ENCODE results near the gene KIFAP3. TPM values are rescaled to one million over a fixed set of nuclear protein-coding genes. Genes with fewer than 3 reads are reported as not detected.

Gene KIFAP3
- total and polyA plus RNA-seq, 2 of the 8 experiments (the other 6 are each of a cell fraction or from before 2014, with no cell fraction given), result 1.3 to 3.2 TPM

DNA sequence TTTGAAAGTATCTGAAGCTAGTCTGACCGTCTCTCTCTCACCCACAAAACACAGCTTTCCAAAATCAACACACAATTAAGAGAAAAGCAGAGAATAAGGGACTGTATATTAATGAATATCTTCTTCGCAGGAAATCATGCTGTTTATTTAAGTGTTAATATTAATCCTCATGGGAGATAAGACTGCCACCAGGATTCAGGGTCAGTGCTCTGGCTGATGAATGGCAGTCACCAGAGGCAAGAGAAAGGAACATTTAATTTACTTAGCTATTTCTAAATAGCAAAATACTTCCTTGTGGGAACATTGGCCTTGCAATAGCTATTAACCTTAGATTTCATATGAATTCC, 183.0 kb downstream of the KIFAP3 start:
- no peak overlapping the region for H3K14ac ChIP-seq (ENCODE audit: insufficient read length)
- peaks cover 0 to 10% (median 7%) of the 10 kb centered on the region in 4 experiments; a peak in 4 of 7 replicates for H3K4me1 ChIP-seq (replicated peaks in 1 of 4; ENCODE audit: control insufficient read depth in 3 of 4, insufficient read depth in 4 of 4, low read length in 3 of 4)
- H3K79me1 ChIP-seq (ENCODE audit: low read depth, low read length), result peaks cover 2% of the 10 kb centered on the region; the same call in 1 of the 2 replicates
- no peaks in the 10 kb centered on the region for H3K27me3 ChIP-seq (replicated peaks in 1 of 4; ENCODE audit: control insufficient read depth in 3 of 4, extremely low read depth in 1 of 4, insufficient read depth in 3 of 4, low read length in 3 of 4)
- H2BK12ac ChIP-seq (ENCODE audit: low read depth, low read length), result no peak overlapping the region
- H4K20me1 ChIP-seq (replicated peaks in 1 of 2; ENCODE audit: control insufficient read depth in 1 of 2, insufficient read depth in 2 of 2, low read length in 2 of 2), result peaks cover 0 to 7% of the 10 kb centered on the region in 2 experiments
- ChIA-PET CTCF (ENCODE audit: partially characterized antibody) (interaction anchor here (0.5 to 0.6 kb wide), 2 partner anchors 119 to 130 kb away, joined by 3 read pairs; no protein-coding TSS in a partner anchor), POLR2A (ENCODE audit: partially characterized antibody) (no interaction called here)
- peaks cover 0 to 18% (median 5%) of the 10 kb centered on the region in 4 experiments; a peak in 4 of 8 replicates for H3K36me3 ChIP-seq (ENCODE audit: control insufficient read depth in 2 of 4, insufficient read depth in 4 of 4, low read length in 3 of 4)
- no peak overlapping the region for H3K56ac ChIP-seq (replicated peaks; ENCODE audit: insufficient read length, low read depth, low read length)
- H2BK20ac ChIP-seq (ENCODE audit: low read length), result no peak overlapping the region
- H3K9me3 ChIP-seq (ENCODE audit: insufficient read depth in 2 of 2, low read depth in 1 of 2, low read length in 1 of 2), result no peaks in the 10 kb centered on the region
- H2BK120ac ChIP-seq (replicated peaks; ENCODE audit: low read depth, low read length), result no peak overlapping the region
- peaks cover 3% of the 10 kb centered on the region for H3K23me2 ChIP-seq (ENCODE audit: low read depth, low read length)
- no peak overlapping the region for H4K5ac ChIP-seq (ENCODE audit: insufficient read length, low read depth, low read length)
- no peak overlapping the region for H3K23ac ChIP-seq (ENCODE audit: insufficient read length)
- no peak for TF ChIP-seq CHD1 (IDR thresholded peaks at IDR 0.05; ENCODE audit: low read depth, low read length)
- no peak for TF ChIP-seq JUND (IDR thresholded peaks at IDR 0.05; ENCODE audit: low read length)
- no peak for TF ChIP-seq SIN3A (conservative IDR thresholded peaks at IDR 0.05 in 1 of 2, IDR thresholded peaks at IDR 0.05 in 1 of 2; ENCODE audit: low read depth in 1 of 2, low read length in 2 of 2)
- TF ChIP-seq BCL11A (IDR thresholded peaks at IDR 0.05; ENCODE audit: low read depth in 2 of 2, low read length in 2 of 2), result no peak
- no peak for TF ChIP-seq SAP30 (IDR thresholded peaks at IDR 0.05; ENCODE audit: insufficient read depth, insufficient replicate concordance, low read length)
- H3K79me2 ChIP-seq (ENCODE audit: control insufficient read depth in 1 of 2, insufficient read depth in 2 of 2, low read length in 2 of 2), result peaks cover 0 to 27% of the 10 kb centered on the region in 2 experiments; a peak in 2 of 4 replicates
- no peak overlapping the region for H2BK15ac ChIP-seq (ENCODE audit: low read length)
- DNase-seq (ENCODE audit: low read depth in 1 of 2, low spot score in 2 of 2), result no peak
- H3K9ac ChIP-seq (replicated peaks in 1 of 4; ENCODE audit: extremely low read depth in 1 of 4, low read depth in 3 of 4, low read length in 3 of 4), result no peak overlapping the region
- no peak overlapping the region for H4K8ac ChIP-seq (ENCODE audit: extremely low read depth, insufficient read depth, low read length)
- no peak overlapping the region for H3K27ac ChIP-seq (ENCODE audit: low read depth, low read length)
- FAIRE-seq, result no peak
- peak overlapping the region in 1 of 4 experiments; percentile 14; a peak in 1 of 8 replicates for H3K4me3 ChIP-seq (ENCODE audit: extremely low read depth in 1 of 4, insufficient read depth in 2 of 4, low read depth in 3 of 4, low read length in 4 of 4)
- H2AK5ac ChIP-seq (ENCODE audit: low read depth, low read length), result no peak overlapping the region
- no peak overlapping the region for H2AFZ ChIP-seq (ENCODE audit: low read length)
- no peak overlapping the region for H3K18ac ChIP-seq (ENCODE audit: extremely low read depth, low read length)
- H3K4me2 ChIP-seq (ENCODE audit: insufficient read depth in 1 of 2, low read depth in 2 of 2, low read length in 2 of 2), result peak overlapping the region in 1 of 2 experiments; percentile 45; a peak in 1 of 4 replicates
- H2BK5ac ChIP-seq (ENCODE audit: low read depth, low read length), result no peak overlapping the region
- no peak overlapping the region for H3K4ac ChIP-seq (replicated peaks; ENCODE audit: insufficient read length, low read depth, low read length)
- 75% methylated on average over 2 of the region's 2 CpGs; no CpG with 5 or more reads in 1 of the 2 experiments for WGBS, 2 experiments (ENCODE audit: extremely low coverage in 1 of 2, insufficient coverage in 1 of 2, insufficient read length in 1 of 2, insufficient replicate concordance in 2 of 2, low coverage in 1 of 2, low lambda C conversion rate in 2 of 2, missing lambda C conversion rate in 1 of 2)
- no peak overlapping the region for H4K91ac ChIP-seq (replicated peaks; ENCODE audit: insufficient read length, low read length)

Measured in H1 (cell line).